Activated CD8-positive, alpha-beta T cell treated with anti-CD3 and anti-CD28 coated beads, Interleukin-2, amount 10 ng/mL, durations not matched to agents 7 days and 5 days (primary cell): ENCODE results near the gene PMEL. TPM values are rescaled to one million over a fixed set of nuclear protein-coding genes. Genes with fewer than 3 reads are reported as not detected.
"Not testable (repeated sequence)": the region's sequence is repeated elsewhere in the genome, so short reads cannot be mapped to it uniquely, and the experiment has no call there.

Experiments
- ATAC-seq: fragments of 150-1000 bp; cut with Tn5 transposase; one replicate; pipeline ENCODE4 v1.10.0; 2021; ENCODE audit warnings: moderate library complexity
- CTCF ChIA-PET: fragments of 350-600 bp; sonication (Branson Sonifier 250); formaldehyde crosslinking; loops from one replicate; lab custom pipeline; 2021; ENCODE audit warnings: antibody characterized with exemption; lab: Charles Lee
- POLR2A ChIA-PET: fragments of 350-600 bp; sonication (Branson Sonifier 250); formaldehyde crosslinking; loops from one replicate; lab custom pipeline; 2021; ENCODE audit warnings: antibody characterized with exemption; lab: Charles Lee
- DNase-seq: peaks from one replicate; pipeline ENCODE4 v3.0.0-alpha.2; 2020
- H3K27ac Mint-ChIP-seq: one replicate; pipeline ENCODE4 v1.8.0; 2021; ENCODE audit warnings: mild to moderate bottlenecking, mixed read lengths
- H3K27me3 Mint-ChIP-seq: one replicate; pipeline ENCODE4 v1.8.0; 2021; ENCODE audit warnings: low read depth, mixed read lengths
- H3K36me3 Mint-ChIP-seq: one replicate; pipeline ENCODE4 v1.8.0; 2021; ENCODE audit warnings: low read depth, mixed read lengths
- H3K4me1 Mint-ChIP-seq: one replicate; pipeline ENCODE4 v1.8.0; 2021; ENCODE audit warnings: low read depth, mixed read lengths
- H3K4me3 Mint-ChIP-seq: one replicate; pipeline ENCODE4 v1.8.0; 2021; ENCODE audit warnings: mild to moderate bottlenecking, mixed read lengths
- H3K9me3 Mint-ChIP-seq: one replicate; pipeline ENCODE4 v1.8.0; 2022; ENCODE audit warnings: mixed read lengths; ENCODE audit not compliant: insufficient read depth
- total RNA-seq, 2 experiments: library from RNA; stranded (reverse); gene quantifications; one replicate each; pipeline ENCODE4 v1.2.3, GENCODE V29; 2021

PMEL gene
- under 1 TPM; 0.10 to 0.55 TPM for total RNA-seq

DNA sequence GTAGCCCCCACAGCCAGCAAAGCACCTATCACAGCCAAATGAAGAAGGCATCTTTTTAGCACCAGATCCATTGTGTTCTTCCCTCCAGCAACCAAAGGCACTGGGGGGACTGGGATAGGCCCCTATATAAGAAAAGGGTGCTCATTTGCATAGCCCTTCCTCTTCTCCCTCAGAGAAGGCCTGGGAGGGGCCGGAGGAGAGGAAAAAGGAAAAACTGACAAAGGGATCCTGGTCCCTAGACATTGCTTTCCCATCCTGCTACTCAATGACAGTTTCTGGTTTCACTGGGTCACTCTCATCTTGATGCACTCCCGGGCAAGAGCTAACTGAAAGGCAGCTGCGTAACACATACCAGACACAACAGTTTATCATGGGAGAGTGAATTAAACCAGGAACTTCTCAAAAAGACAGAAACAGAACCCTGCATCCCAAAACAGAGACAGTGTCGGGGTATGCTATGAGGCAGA lies at the start of gene PMEL:
Gene PMEL (minus strand): TSS at position 102 of the 467 bp plus-strand sequence. CDS start 31 bp downstream, at position 71.
- H3K27me3 Mint-ChIP-seq: no peaks in the 10 kb centered on the region
- CTCF ChIA-PET: no interaction called here
- no peak for ATAC-seq

DNA sequence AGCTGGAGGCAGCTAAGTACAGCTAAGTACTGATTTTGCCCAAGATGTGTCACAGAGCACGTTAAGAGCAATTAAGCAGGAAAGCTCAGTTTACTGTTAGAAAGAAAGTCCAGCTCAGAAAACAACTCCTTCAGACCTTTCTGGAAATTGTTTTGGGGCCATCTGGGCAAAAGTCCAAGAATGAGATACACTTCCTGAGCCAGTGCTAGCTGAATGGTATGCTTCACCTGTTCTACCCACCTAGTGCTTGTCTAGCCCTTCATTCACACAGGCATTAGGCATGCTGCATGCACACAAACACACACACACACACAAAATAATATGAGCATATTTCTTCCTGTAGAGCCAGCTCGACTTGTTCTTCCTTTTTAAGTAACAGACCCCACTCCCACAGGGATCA lies 48.4 kb upstream of the PMEL start:
- CTCF ChIA-PET: interaction anchor here (1.3 to 3.0 kb wide), 4 partner anchors 15 to 32 kb away, joined by 5 to 14 read pairs (median 8); no protein-coding TSS in a partner anchor
- POLR2A ChIA-PET: no interaction called here
- DNase-seq: no peak
- H3K9me3 Mint-ChIP-seq: no peaks in the 10 kb centered on the region
- peaks cover 9% of the 10 kb centered on the region for H3K36me3 Mint-ChIP-seq
- ATAC-seq: no peak
- H3K27me3 Mint-ChIP-seq: no peaks in the 10 kb centered on the region
- H3K4me1 Mint-ChIP-seq: peaks cover 17% of the 10 kb centered on the region
- H3K27ac Mint-ChIP-seq: no peak overlapping the region
- no peak overlapping the region for H3K4me3 Mint-ChIP-seq

More for the DNA sequence above, at the start of gene PMEL:
- POLR2A ChIA-PET: interaction anchor here (1.0 kb wide), 1 partner anchor 10 kb away, joined by 3 read pairs; no protein-coding TSS in a partner anchor
- H3K27ac Mint-ChIP-seq: peak within 1 kb of the TSS; percentile 91
- no peak for DNase-seq
- H3K36me3 Mint-ChIP-seq: peaks cover 25% of the 10 kb centered on the region
- peaks cover 32% of the 10 kb centered on the region for H3K4me1 Mint-ChIP-seq
- H3K4me3 Mint-ChIP-seq: peak within 1 kb of the TSS; percentile 97
- H3K9me3 Mint-ChIP-seq: no peaks in the 10 kb centered on the region

DNA sequence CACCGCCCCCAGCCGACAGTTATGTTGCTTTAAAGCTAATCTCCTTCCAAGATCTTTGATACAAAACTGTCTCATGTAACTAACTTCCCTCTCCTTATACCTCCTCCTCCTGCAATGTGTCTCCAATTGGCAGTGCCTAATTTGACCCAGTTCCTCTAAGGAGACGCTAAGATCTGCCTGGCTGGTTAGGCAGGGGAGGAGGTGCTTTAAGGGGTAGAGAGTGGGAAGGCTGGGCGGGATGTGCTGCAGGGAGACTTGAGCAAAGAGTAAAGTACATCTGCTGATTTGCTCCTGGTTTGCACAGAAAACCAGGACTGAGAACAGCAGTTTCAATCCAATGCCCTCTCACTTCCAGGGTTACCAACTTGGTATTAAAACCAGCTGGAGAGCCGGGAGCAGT lies 47.6 kb upstream of the PMEL start:
- POLR2A ChIA-PET: interaction anchor here (1.0 kb wide), 1 partner anchor 8 kb away, joined by 3 read pairs; no protein-coding TSS in a partner anchor
- DNase-seq (no peak), ATAC-seq (no peak)
- H3K9me3 Mint-ChIP-seq: no peaks in the 10 kb centered on the region
- peaks cover 22% of the 10 kb centered on the region for H3K4me1 Mint-ChIP-seq
- H3K4me3 Mint-ChIP-seq: no peak overlapping the region
- peaks cover 8% of the 10 kb centered on the region for H3K36me3 Mint-ChIP-seq
- no peak overlapping the region for H3K27ac Mint-ChIP-seq
- H3K27me3 Mint-ChIP-seq: no peaks in the 10 kb centered on the region
- CTCF ChIA-PET: interaction anchor here (1.3 to 3.0 kb wide), 4 partner anchors 16 to 31 kb away, joined by 5 to 14 read pairs (median 8); no protein-coding TSS in a partner anchor

DNA sequence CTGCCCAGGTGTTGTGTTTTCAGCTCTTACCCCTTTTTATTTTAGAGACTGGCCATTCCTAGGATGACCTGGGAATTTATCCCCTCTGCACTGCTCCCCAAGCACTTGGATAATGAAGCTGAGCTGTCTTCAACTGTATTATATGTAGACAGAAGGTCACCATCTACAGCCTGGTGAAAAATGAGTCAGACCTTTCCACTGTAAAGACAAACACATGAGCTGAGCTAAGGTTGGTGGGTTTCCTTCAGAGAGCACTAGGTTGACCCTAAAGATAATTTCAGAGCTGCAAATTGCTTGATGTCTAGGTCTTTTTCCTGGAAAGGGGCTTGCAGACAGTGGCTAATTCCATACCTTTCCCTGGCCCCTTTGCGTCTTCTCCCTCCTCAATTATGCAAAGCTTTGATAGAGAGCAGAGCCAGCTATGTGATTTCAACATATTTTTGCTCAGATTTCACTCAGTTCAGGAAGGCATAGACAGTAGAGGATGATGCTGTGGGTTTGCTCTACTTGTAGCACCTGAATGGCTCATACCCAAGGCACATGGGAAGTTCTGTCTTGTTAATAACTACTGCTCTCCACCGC lies 45.8 kb upstream of the PMEL start:
- ATAC-seq (no peak), DNase-seq (no peak)
- Mint-ChIP-seq H3K9me3 (no peaks in the 10 kb centered on the region), H3K36me3 (peaks cover 5% of the 10 kb centered on the region), H3K27ac (no peak overlapping the region), H3K27me3 (no peaks in the 10 kb centered on the region), H3K4me1 (peaks cover 30% of the 10 kb centered on the region), H3K4me3 (no peak overlapping the region)
- ChIA-PET POLR2A (interaction anchor here (0.6 to 1.2 kb wide), 4 partner anchors 9 to 15 kb away, joined by 3 to 5 read pairs (median 4); partner anchors contain the start of gene IKZF4), CTCF (interaction anchor here (0.8 to 4.4 kb wide), 5 partner anchors 12 to 274 kb away, joined by 3 to 22 read pairs (median 16); no protein-coding TSS in a partner anchor)

DNA sequence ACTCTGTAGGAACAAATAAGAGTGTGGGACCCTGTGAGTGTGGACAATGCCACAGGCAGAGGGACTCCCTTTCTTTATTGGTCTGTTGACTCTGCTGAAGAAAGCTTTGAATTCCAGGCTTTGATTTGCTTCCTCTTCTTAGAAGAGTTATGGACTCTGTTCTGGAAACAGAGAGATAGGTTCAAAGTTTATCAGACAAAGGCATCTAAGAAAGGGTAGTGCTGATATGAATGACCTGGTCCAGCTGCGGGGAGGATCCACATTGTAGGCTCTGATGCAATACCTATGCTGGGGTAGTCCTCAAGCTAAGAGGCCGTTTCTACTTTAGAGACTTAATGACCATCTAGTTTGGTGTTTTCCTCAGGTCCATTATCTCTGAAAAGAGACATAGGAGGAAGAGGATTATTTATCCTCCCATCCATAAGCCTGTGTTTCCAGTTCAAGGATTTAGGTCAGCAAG lies 44.3 kb upstream of the PMEL start:
- POLR2A ChIA-PET: interaction anchor here (0.6 to 1.7 kb wide), 2 partner anchors 11 to 36 kb away, joined by 3 to 4 read pairs; partner anchors contain the start of genes IKZF4 and RAB5B
- H3K4me3 Mint-ChIP-seq: no peak overlapping the region
- ATAC-seq: no peak
- DNase-seq: no peak
- H3K9me3 Mint-ChIP-seq: no peaks in the 10 kb centered on the region
- CTCF ChIA-PET: interaction anchor here (0.8 to 4.4 kb wide), 8 partner anchors 9 to 272 kb away, joined by 3 to 22 read pairs (median 8); partner anchors contain the start of gene IKZF4
- H3K36me3 Mint-ChIP-seq: peaks cover 7% of the 10 kb centered on the region
- H3K27me3 Mint-ChIP-seq: no peaks in the 10 kb centered on the region
- H3K4me1 Mint-ChIP-seq: peaks cover 31% of the 10 kb centered on the region
- no peak overlapping the region for H3K27ac Mint-ChIP-seq

DNA sequence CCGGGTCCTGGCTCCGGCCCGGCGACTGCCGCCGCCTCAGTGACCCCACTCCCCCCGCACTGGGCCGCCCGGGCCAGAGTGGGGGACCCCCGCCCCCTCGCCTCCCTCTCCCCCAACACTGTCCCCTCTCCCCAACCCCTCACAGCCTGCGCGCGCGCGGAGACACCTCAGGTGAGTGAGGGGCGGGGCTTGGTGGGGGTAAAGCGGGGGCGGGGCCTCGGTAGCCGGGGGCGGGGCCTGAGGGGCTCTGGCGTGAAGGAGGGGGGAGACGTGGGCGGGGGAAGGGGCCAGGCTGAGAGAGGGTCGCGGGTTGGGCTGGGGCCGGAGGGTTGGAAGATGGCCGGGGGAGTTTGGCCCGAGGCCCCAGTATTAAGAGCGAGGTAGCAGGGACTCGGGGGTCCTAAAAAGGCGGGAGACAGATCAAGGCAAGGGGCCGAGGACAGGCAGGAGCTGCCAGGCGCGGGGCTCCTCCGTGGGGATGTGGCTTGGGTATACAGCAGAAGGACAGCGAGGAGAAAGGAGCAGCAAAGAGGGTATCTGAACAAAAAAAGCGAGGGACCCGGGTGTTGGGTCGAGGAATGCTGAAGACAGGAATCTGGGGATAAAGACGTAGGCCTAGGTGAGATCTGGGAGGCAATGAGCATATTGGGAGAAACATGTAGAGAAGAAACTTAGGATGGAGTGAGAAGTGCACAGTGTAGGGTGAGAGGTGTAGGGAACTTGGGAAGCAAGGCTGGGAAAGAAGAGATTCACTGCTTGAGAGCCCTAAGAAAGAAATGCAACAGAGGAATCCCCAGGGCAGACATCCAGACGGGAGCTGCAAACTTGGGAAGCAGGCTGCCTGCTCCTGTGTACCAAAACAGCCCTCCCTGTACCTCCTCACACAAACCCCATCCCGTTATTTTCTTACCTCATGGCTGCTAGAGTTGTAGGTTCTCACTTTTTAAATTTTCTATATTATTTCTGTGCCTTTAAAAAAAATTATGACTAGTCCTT lies 42.0 kb upstream of the PMEL start:
- Mint-ChIP-seq H3K4me3 (peak overlapping the region; percentile 82), H3K4me1 (peaks cover 29% of the 10 kb centered on the region), H3K27ac (peak overlapping the region; percentile 86), H3K27me3 (no peaks in the 10 kb centered on the region), H3K9me3 (no peaks in the 10 kb centered on the region), H3K36me3 (peaks cover 4% of the 10 kb centered on the region)
- POLR2A ChIA-PET: interaction anchor here (0.8 to 2.8 kb wide), 5 partner anchors 11 to 76 kb away, joined by 3 to 26 read pairs (median 5); partner anchors contain the start of genes IKZF4 and SUOX
- DNase-seq (peak; percentile 71), ATAC-seq (peak; percentile 87)
- CTCF ChIA-PET: interaction anchor here (1.0 to 4.4 kb wide), 10 partner anchors 12 to 214 kb away, joined by 3 to 33 read pairs (median 5); partner anchors contain the start of genes RNF41 and SUOX

DNA sequence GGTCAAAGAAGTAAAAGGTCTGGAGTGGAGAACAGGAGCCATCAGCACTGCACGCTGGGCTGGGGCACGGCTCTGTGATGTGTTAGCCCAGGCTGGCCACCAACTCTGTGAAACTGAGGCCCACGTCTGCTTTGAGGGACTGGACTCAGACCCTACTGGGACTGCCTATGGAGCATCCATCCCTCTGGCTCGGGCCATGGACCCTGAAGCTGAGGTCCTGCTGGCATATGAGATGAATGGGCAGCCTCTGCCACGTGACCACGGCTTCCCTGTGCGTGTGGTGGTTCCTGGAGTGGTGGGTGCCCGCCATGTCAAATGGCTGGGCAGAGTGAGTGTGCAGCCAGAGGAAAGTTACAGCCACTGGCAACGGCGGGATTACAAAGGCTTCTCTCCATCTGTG lies 38.4 kb upstream of the PMEL start:
- POLR2A ChIA-PET: no interaction called here
- peak overlapping the region; percentile 13 for H3K27ac Mint-ChIP-seq
- peaks cover 7% of the 10 kb centered on the region for H3K36me3 Mint-ChIP-seq
- DNase-seq (no peak), ATAC-seq (no peak)
- no peak overlapping the region for H3K4me3 Mint-ChIP-seq
- CTCF ChIA-PET: no interaction called here
- H3K9me3 Mint-ChIP-seq: no peaks in the 10 kb centered on the region
- no peaks in the 10 kb centered on the region for H3K27me3 Mint-ChIP-seq
- H3K4me1 Mint-ChIP-seq: peaks cover 33% of the 10 kb centered on the region

DNA sequence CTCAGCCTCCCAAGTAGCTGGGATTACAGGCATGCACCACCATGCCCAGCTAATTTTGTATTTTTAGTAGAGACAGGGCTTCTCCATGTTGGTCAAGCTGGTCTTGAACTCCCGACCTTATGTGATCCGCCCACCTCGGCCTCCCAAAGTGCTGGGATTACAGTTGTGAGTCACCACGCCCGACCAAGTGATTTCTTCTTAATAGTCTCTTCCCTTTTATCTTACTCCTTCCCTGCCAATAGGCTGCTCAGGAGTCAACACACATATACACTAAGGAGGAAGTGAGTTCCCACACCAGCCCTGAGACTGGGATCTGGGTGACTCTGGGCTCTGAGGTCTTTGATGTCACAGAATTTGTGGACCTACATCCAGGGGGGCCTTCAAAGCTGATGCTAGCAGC lies 37.5 kb upstream of the PMEL start:
- ATAC-seq, H3K27ac Mint-ChIP-seq, CTCF ChIA-PET, H3K36me3 Mint-ChIP-seq, DNase-seq, H3K9me3 Mint-ChIP-seq, H3K4me3 Mint-ChIP-seq, H3K27me3 Mint-ChIP-seq: not testable (repeated sequence)
- POLR2A ChIA-PET: interaction anchor here (0.6 kb wide), 1 partner anchor 15 kb away, joined by 3 read pairs; no protein-coding TSS in a partner anchor
- peaks cover 34% of the 10 kb centered on the region for H3K4me1 Mint-ChIP-seq

DNA sequence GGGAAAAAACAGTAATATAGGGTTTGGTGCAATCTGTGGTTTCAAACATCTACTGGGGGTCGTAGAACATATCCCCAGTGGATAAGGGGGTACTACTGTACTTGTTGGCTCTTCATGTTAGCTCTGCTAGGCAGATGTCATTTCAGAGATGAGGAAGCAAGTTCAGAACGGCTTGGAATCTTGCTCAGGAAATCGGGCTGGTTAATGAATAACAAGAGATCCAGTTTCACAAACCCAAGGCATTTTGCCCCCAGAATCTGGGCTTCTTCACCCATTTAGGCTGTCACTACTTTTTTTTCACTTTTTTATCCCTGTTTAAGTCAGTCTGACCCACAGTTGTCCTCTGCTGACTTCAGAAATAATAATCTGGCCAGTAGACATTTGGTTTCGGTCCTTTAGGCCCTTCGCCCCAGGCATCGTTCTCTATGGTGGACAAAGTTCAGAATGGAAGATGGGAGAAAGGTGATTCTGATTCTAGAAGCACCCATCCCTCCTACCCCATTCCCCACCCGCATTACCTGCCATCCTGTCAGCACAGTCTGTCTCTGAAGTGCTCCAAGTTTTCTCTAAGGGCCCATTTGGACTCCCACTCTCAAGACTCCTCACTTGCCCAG lies 35.8 kb upstream of the PMEL start:
- Mint-ChIP-seq H3K4me1 (peaks cover 39% of the 10 kb centered on the region), H3K27ac (no peak overlapping the region), H3K4me3 (no peak overlapping the region), H3K36me3 (peaks cover 10% of the 10 kb centered on the region), H3K9me3 (no peaks in the 10 kb centered on the region), H3K27me3 (no peaks in the 10 kb centered on the region)
- ChIA-PET POLR2A (interaction anchor here (0.9 kb wide), 1 partner anchor 34 kb away, joined by 3 read pairs; no protein-coding TSS in a partner anchor), CTCF (no interaction called here)
- DNase-seq (no peak), ATAC-seq (no peak)

DNA sequence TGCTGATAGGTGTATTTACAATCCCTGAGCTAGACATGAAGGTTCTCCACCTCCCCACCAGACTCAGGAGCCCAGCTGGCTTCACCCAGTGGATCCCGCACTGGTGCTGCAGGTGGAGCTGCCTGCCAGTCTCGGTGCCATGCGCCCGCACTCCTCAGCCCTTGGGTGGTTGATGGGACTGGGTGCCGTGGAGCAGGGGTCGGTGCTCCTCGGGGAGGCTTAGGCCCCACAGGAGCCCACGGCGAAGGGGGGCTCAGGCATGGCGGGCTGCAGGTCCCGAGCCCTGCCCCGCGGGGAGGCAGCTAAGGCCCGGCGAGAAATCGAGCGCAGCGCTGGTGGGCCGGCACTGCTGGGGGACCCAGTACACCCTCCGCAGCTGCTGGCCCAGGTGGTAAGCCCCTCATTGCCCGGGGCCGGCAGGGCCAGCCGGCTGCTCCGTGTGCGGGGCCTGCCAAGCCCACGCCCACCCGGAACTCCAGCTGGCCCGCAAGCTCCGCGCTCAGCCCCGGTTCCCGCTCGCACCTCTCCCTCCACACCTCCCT lies 34.2 kb upstream of the PMEL start:
- not testable (repeated sequence) for DNase-seq, H3K4me3 Mint-ChIP-seq, ATAC-seq, H3K27me3 Mint-ChIP-seq, H3K27ac Mint-ChIP-seq, H3K9me3 Mint-ChIP-seq
- peaks cover 36% of the 10 kb centered on the region for H3K4me1 Mint-ChIP-seq
- H3K36me3 Mint-ChIP-seq: peaks cover 12% of the 10 kb centered on the region
- POLR2A ChIA-PET: interaction anchor here (0.6 to 1.0 kb wide), 2 partner anchors 71 to 153 kb away, joined by 3 read pairs; no protein-coding TSS in a partner anchor
- CTCF ChIA-PET: interaction anchor here (0.8 to 2.5 kb wide), 5 partner anchors 9 to 41 kb away, joined by 3 to 14 read pairs (median 4); no protein-coding TSS in a partner anchor
